PC-3 (cell line): Measurements from ENCODE around the gene TRAK1. TPM values are rescaled to one million over a fixed set of nuclear protein-coding genes. Genes with fewer than 3 reads are reported as not detected.

Experiments
- ATAC-seq: fragments of 200-7000 bp; cut with Tn5 transposase; 2 replicates; pipeline ENCODE4 v1.9.1; 2020; ENCODE audit warnings: mild to moderate bottlenecking, moderate library complexity
- BruUV-seq: library from RNA; stranded (reverse); fragments of 400-500 nt; replicated peaks from 2 replicates; lab custom pipeline; 2021; lab: Mats Ljungman, UMichigan
- CTCF ChIA-PET: fragments of 300-600 bp; sonication (Branson Sonifier 250); formaldehyde crosslinking; loops from one replicate; lab custom pipeline; 2022; ENCODE audit warnings: antibody characterized with exemption; lab: Charles Lee
- POLR2A ChIA-PET: fragments of 300-600 bp; sonication (Branson Sonifier 250); formaldehyde crosslinking; loops from one replicate; lab custom pipeline; 2022; ENCODE audit warnings: antibody characterized with exemption; ENCODE audit not compliant: unreplicated experiment; lab: Charles Lee
- DNase-seq: peaks from one replicate; pipeline ENCODE4 v3.0.0-alpha.2; 2015
- H2AFZ ChIP-seq: fragments of 300-600 bp; sonication (generic); 2 replicates; pipeline ENCODE4 v1.6.0; 2016; ENCODE audit warnings: antibody characterized with exemption, low read length
- H3F3A ChIP-seq: fragments of 300-600 bp; sonication (generic); one replicate; pipeline ENCODE4 v1.6.0; 2017; ENCODE audit warnings: antibody characterized with exemption, low read length, control low read depth, mild to moderate bottlenecking; ENCODE audit not compliant: unreplicated experiment
- H3K27ac ChIP-seq: fragments of 300-600 bp; sonication (generic); 2 replicates; pipeline ENCODE4 v1.5.1; 2016; ENCODE audit warnings: mild to moderate bottlenecking, low read length
- H3K27me3 ChIP-seq: fragments of 300-600 bp; sonication (generic); 2 replicates; pipeline ENCODE4 v1.6.1; 2016; ENCODE audit warnings: low read length, mixed read lengths
- H3K36me3 ChIP-seq: fragments of 300-600 bp; sonication (generic); 2 replicates; pipeline ENCODE4 v1.6.1; 2016; ENCODE audit warnings: low read depth, mixed run types, low read length, mixed read lengths
- H3K4me1 ChIP-seq: fragments of 300-600 bp; sonication (generic); 2 replicates; pipeline ENCODE4 v1.5.1; 2016; ENCODE audit warnings: low read length; ENCODE audit not compliant: insufficient read depth
- H3K4me2 ChIP-seq: fragments of 300-600 bp; sonication (generic); 2 replicates; pipeline ENCODE4 v1.6.0; 2016; ENCODE audit warnings: low read length
- H3K4me3 ChIP-seq: fragments of 300-600 bp; sonication (generic); 2 replicates; pipeline ENCODE4 v1.5.1; 2016; ENCODE audit warnings: mild to moderate bottlenecking, low read length, mixed read lengths
- H3K79me2 ChIP-seq: fragments of 300-600 bp; sonication (generic); 2 replicates; pipeline ENCODE4 v1.6.1; 2017; ENCODE audit warnings: low read length, mixed read lengths
- H3K9ac ChIP-seq: fragments of 300-600 bp; sonication (generic); 2 replicates; pipeline ENCODE4 v1.6.0; 2016; ENCODE audit warnings: mild to moderate bottlenecking, low read length
- H3K9me2 ChIP-seq: fragments of 300-600 bp; sonication (generic); replicated peaks from 2 replicates; pipeline ENCODE4 v1.6.1; 2016; ENCODE audit warnings: mixed run types, low read length, mixed read lengths
- H3K9me3 ChIP-seq: fragments of 300-600 bp; sonication (generic); 2 replicates; pipeline ENCODE4 v1.6.1; 2016; ENCODE audit warnings: low read length, mixed read lengths
- H4K20me1 ChIP-seq: fragments of 300-600 bp; sonication (generic); 2 replicates; pipeline ENCODE4 v1.6.1; 2016; ENCODE audit warnings: low read length, mixed read lengths
- CTCF ChIP-seq: fragments of 300-600 bp; sonication (generic); conservative IDR thresholded peaks from 2 replicates; pipeline ENCODE4 v1.5.1; 2017; ENCODE audit warnings: antibody characterized with exemption, low read depth, mild to moderate bottlenecking, low read length
- EZH2 ChIP-seq: fragments of 300-600 bp; sonication (generic); IDR thresholded peaks from one replicate; pipeline ENCODE4 v1.6.1; 2017; ENCODE audit warnings: antibody characterized with exemption, mild to moderate bottlenecking, low read length; ENCODE audit not compliant: unreplicated experiment
- EZH2phosphoT487 ChIP-seq: fragments of 300-600 bp; sonication (generic); IDR thresholded peaks from 2 replicates; pipeline ENCODE4 v1.6.1; 2018; ENCODE audit warnings: mild to moderate bottlenecking, antibody characterized with exemption, low read length, borderline replicate concordance
- intact Hi-C: fragments of 100-400 bp; cut with micrococcal nuclease; formaldehyde crosslinking; loops from 2 replicates; pipeline ENCODE4 v1.9.0; 2023
- total RNA-seq: library from RNA; depleted of rRNA; stranded (reverse); fragments of >200 nt; gene quantifications from 2 replicates; pipeline ENCODE4 v1.2.3, GENCODE V29; 2014

TRAK1 gene
- total RNA-seq, 1 experiment from 2014 or later = 23.4 TPM

GRCh38 chr3:42205800-42206514, 114.8 kb downstream of the TRAK1 start:
- Histone ChIP-seq H3K27me3 (no peaks in the 10 kb centered on the region), H3K9me3 (no peaks in the 10 kb centered on the region), H3K4me1 (no peaks in the 10 kb centered on the region), H3K9ac (no peak overlapping the region), H3K4me2 (no peak overlapping the region), H3F3A (no peaks in the 10 kb centered on the region), H3K79me2 (no peaks in the 10 kb centered on the region), H3K4me3 (no peak overlapping the region), H3K27ac (no peak overlapping the region), H3K36me3 (no peaks in the 10 kb centered on the region), H3K9me2 (no peaks in the 10 kb centered on the region), H4K20me1 (no peaks in the 10 kb centered on the region), H2AFZ (no peak overlapping the region)
- TF ChIP-seq EZH2 (no peak), CTCF (no peak), EZH2phosphoT487 (no peak)
- BruUV-seq = no TSS peak
- ChIA-PET POLR2A (interaction anchor here (0.7 kb wide), 1 partner anchor 879 kb away, joined by 4 read pairs; no protein-coding TSS in a partner anchor), CTCF (no interaction called here)
- intact Hi-C loops = no loop called here
- no peak for DNase-seq
- peak; percentile 55 for ATAC-seq

GRCh38 chr3:42209917-42210316, 118.8 kb downstream of the TRAK1 start:
- Histone ChIP-seq H3K27me3 (no peaks in the 10 kb centered on the region), H3K79me2 (no peaks in the 10 kb centered on the region), H3K4me1 (peaks cover 15% of the 10 kb centered on the region; the same call in 1 of the 2 replicates), H3K9me2 (no peaks in the 10 kb centered on the region), H3K9me3 (no peaks in the 10 kb centered on the region), H3K36me3 (no peaks in the 10 kb centered on the region), H3K9ac (no peak overlapping the region), H4K20me1 (no peaks in the 10 kb centered on the region), H3K4me2 (no peak overlapping the region), H3K4me3 (no peak overlapping the region), H3K27ac (no peak overlapping the region), H2AFZ (no peak overlapping the region), H3F3A (no peaks in the 10 kb centered on the region)
- TF ChIP-seq EZH2phosphoT487 (no peak), EZH2 (no peak), CTCF (no peak)
- intact Hi-C loops = no loop called here
- DNase-seq (no peak), ATAC-seq (no peak)
- no TSS peak for BruUV-seq
- ChIA-PET POLR2A (no interaction called here), CTCF (no interaction called here)

- Histone ChIP-seq H3K4me3 (no peak overlapping the region), H2AFZ (no peak overlapping the region), H3K4me1 (peaks cover 15% of the 10 kb centered on the region; the same call in 1 of the 2 replicates), H4K20me1 (no peaks in the 10 kb centered on the region), H3K36me3 (no peaks in the 10 kb centered on the region), H3K27ac (no peak overlapping the region), H3F3A (no peaks in the 10 kb centered on the region), H3K9ac (no peak overlapping the region), H3K4me2 (no peak overlapping the region), H3K9me3 (no peaks in the 10 kb centered on the region), H3K27me3 (no peaks in the 10 kb centered on the region), H3K79me2 (no peaks in the 10 kb centered on the region), H3K9me2 (no peaks in the 10 kb centered on the region)
- no TSS peak for BruUV-seq
- ChIA-PET POLR2A (no interaction called here), CTCF (interaction anchor here (0.8 kb wide), 1 partner anchor 20 kb away, joined by 3 read pairs; no protein-coding TSS in a partner anchor)
- ATAC-seq = no peak
- TF ChIP-seq CTCF (no peak), EZH2phosphoT487 (no peak), EZH2 (no peak)
- intact Hi-C loops = no loop called here
- no peak for DNase-seq
These were observed 119.6 kb downstream of the TRAK1 start for GRCh38 chr3:42210726-42211125.
